Measurements from ENCODE around the gene OPA1. TPM values are rescaled to one million over a fixed set of nuclear protein-coding genes. Genes with fewer than 3 reads are reported as not detected.
A peak's percentile ranks its signal among the peaks of the same experiment; 100 is the strongest.

The OPA1 gene
- total and polyA plus RNA-seq, 2 of the 4 experiments (the other 2 are of a cell fraction): 17.8 to 73.7 TPM

DNA sequence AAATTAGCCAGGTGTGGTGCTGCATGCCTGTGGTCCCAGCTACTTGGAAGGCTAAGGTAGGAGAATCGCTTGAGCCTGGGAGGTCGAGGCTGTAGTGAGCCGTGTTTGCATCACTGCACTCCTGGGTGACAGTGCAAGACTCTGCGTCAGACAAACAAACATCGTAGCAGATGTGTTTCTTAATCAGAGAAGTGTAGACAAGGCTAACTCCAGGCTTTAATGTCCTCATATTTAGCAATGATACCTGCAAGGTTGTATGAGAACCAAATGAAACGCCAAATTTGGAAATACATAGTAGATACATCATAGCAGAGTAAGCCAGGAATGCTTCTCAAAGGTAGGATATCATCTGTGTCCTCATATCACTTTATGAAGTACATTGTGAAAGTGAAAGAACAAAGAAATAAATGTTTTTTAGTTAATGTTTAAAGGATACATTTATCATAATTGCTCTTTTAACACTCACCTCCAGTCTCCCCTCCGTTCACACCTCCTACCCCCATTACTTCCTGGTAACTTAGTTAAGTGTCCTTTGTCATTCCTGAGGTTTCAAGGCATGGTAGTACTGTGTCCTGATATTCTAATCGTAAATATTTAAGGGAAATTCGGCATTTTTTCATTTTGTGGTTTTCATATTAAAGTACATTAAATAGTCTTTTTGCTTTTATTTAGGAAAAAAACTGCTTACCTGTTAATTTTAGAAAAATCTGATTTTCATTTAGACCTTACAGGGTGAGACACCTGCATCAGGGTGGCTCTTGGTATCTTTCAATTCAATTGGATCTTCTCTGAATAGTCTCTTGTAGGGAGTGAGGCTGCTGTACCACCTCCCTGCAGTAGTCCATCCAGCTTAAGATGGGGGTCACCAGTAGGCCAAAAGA, 96.1 kb downstream of the OPA1 start:
- ChIA-PET CTCF (no interaction called here), POLR2A (ENCODE audit: unreplicated experiment) (no interaction called here)
- no peak overlapping the region for H2BK15ac ChIP-seq (ENCODE audit: low read depth, low read length)
- H2AK5ac ChIP-seq (ENCODE audit: low read depth, low read length): no peak overlapping the region
- H3K9ac ChIP-seq (ENCODE audit: low read depth, low read length): no peak overlapping the region
- TF ChIP-seq MAFK (IDR thresholded peaks at IDR 0.05; ENCODE audit: low read depth, low read length) (peak; percentile 37), CHD1 (IDR thresholded peaks at IDR 0.05; ENCODE audit: low read depth, low read length) (no peak)
- H4K20me1 ChIP-seq (ENCODE audit: insufficient read depth, low read length): no peaks in the 10 kb centered on the region
- no peak overlapping the region for H2AK9ac ChIP-seq (replicated peaks; ENCODE audit: low read depth, low read length, poor library complexity)
- ATAC-seq (ENCODE audit: low read depth) (no peak), DNase-seq (no peak)
- dilution Hi-C loops (cut with HindIII; ENCODE audit: low sequenced_read_pairs, unreplicated experiment) (no loop called here), in situ Hi-C loops (cut with MboI; ENCODE audit: low sequenced_read_pairs) (no loop called here), intact Hi-C loops (cut with micrococcal nuclease) (no loop called here)
- WGBS, 2 experiments (ENCODE audit: extremely low coverage in 2 of 2, insufficient read length in 1 of 2): 100% methylated on average over 2 of the region's 9 CpGs; no CpG with 5 or more reads in 1 of the 2 experiments
- no peaks in the 10 kb centered on the region for H3K4me1 ChIP-seq (ENCODE audit: control insufficient read depth, insufficient read depth, low read length)
- H3K4me2 ChIP-seq (ENCODE audit: low read depth, low read length): no peak overlapping the region
- no peak overlapping the region for H4K5ac ChIP-seq (ENCODE audit: low read depth, low read length)
- H3K4ac ChIP-seq (ENCODE audit: low read depth, low read length): no peak overlapping the region
- H3K27ac ChIP-seq (ENCODE audit: insufficient read depth, low read length): no peak overlapping the region
- peaks cover 2% of the 10 kb centered on the region; the same call in 1 of the 2 replicates for H3K9me1 ChIP-seq (ENCODE audit: insufficient read depth, low read length)
- H3K23ac ChIP-seq (ENCODE audit: low read depth, low read length): no peak overlapping the region
- H3K36me3 ChIP-seq (ENCODE audit: control insufficient read depth, insufficient read depth, low read length): peaks cover 4% of the 10 kb centered on the region
- no peaks in the 10 kb centered on the region for H3K27me3 ChIP-seq (ENCODE audit: control insufficient read depth, insufficient read depth, low read length)
- H3K14ac ChIP-seq (replicated peaks; ENCODE audit: low read depth, low read length): no peak overlapping the region
- H4K8ac ChIP-seq (ENCODE audit: low read depth in 2 of 2, low read length in 2 of 2): no peak overlapping the region
- H2BK5ac ChIP-seq (ENCODE audit: low read depth, low read length, poor library complexity, severe bottlenecking): no peak overlapping the region
- no peak overlapping the region for H4K91ac ChIP-seq (ENCODE audit: insufficient read depth, low read depth, low read length)
- H2AFZ ChIP-seq (replicated peaks; ENCODE audit: low read length, poor library complexity): no peak overlapping the region
- BruUV-seq (replicated peaks): no TSS peak
- H2BK20ac ChIP-seq (ENCODE audit: low read depth, low read length): no peak overlapping the region
- no peak overlapping the region for H3K56ac ChIP-seq (ENCODE audit: extremely low read depth, insufficient read depth, low read length)
- no peaks in the 10 kb centered on the region for H3K9me3 ChIP-seq (ENCODE audit: control insufficient read depth, insufficient read depth, low read length)
- no peak overlapping the region for H2BK120ac ChIP-seq (ENCODE audit: low read depth, low read length)
- peaks cover 0 to 7% of the 10 kb centered on the region in 2 experiments; a peak in 1 of 4 replicates for H3K79me1 ChIP-seq (ENCODE audit: low read depth in 1 of 2, low read length in 2 of 2)
- H3K18ac ChIP-seq (ENCODE audit: low read depth, low read length): no peak overlapping the region
- no peak overlapping the region for H3K4me3 ChIP-seq (ENCODE audit: insufficient read depth, low read depth, low read length)
